NCI-H1105 (cell line): ENCODE data around the gene PDCL3.

Source experiments
- DNase-seq: peaks from one replicate; lab custom pipeline; 2025; lab: John Stamatoyannopoulos, UW

The PDCL3 gene

GRCh38 chr2:100560216-100560830, 2.5 kb upstream of the PDCL3 start:
- no peak for DNase-seq

DNA sequence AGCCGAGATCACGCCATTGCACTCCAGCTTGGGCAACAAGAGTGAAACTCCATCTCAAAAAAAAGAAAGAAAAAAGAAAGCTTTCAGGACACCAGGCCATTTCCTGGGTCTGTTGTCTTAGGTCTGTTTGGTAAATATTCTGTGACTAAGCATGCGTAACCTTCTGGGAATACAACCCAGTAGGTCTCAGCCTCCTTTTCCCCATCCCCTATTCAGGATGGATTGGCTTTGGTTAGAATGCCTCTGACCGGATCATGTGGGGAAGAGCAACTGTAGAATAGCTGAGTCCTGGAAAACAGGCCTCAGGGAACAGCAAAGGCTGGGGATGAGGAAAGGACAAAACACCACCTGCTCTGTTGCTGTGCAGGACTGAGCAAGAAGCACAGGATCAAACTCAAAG, 1.6 kb upstream of the PDCL3 start:
- DNase-seq, result no peak

- DNase-seq, result no peak
Measured at GRCh38 chr2:100563407-100564247, 834 bp downstream of the PDCL3 start.

GRCh38 chr2:100568989-100569388, 6.2 kb downstream of the PDCL3 start:
- DNase-seq, result no peak

GRCh38 chr2:100571668-100572067, 8.9 kb downstream of the PDCL3 start:
- DNase-seq, result no peak

DNA sequence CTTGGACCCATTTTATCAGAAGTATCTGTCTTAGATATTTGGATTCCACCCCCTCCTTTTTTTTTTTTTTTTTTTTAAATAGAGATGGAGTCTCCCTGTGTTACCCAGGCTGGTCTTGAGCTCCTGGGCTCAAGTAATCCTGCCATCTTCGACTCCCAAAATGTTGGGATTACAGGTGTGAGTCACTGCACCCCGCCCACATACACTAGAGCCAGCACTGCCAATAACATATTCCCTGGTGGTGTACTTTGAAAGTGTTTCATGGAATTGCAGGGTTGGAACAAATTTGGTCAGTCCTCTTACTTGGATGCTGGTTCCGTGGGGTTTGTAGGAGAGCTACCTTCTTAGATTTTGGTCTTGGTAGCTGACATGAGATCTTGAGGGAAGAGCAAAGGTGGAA, 15.0 kb downstream of the PDCL3 start:
- no peak for DNase-seq

- DNase-seq, result no peak
Measured at GRCh38 chr2:100580367-100581276, 17.8 kb downstream of the PDCL3 start.

DNA sequence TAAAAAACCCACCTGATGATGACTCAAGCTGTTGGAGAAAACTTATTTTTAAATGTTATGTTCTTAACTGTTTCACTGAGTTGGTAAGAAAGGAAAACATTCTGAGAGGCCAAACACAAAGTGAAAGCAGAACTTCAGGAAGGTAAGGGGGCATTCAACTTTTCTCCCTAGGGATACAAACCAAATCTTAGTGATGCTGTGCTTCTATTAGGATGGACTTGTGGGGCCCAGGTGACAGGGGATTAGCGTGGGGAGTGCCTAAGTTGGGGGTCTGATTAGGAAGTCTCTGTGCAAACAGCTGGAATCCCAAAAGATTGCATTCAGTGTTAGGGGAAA, 18.5 kb downstream of the PDCL3 start:
- no peak for DNase-seq

GRCh38 chr2:100584816-100585215, 22.0 kb downstream of the PDCL3 start:
- no peak for DNase-seq

- no peak for DNase-seq
Measured at GRCh38 chr2:100588071-100588786, 25.4 kb downstream of the PDCL3 start.

GRCh38 chr2:100589527-100589926, 26.7 kb downstream of the PDCL3 start:
- DNase-seq, result no peak

DNA sequence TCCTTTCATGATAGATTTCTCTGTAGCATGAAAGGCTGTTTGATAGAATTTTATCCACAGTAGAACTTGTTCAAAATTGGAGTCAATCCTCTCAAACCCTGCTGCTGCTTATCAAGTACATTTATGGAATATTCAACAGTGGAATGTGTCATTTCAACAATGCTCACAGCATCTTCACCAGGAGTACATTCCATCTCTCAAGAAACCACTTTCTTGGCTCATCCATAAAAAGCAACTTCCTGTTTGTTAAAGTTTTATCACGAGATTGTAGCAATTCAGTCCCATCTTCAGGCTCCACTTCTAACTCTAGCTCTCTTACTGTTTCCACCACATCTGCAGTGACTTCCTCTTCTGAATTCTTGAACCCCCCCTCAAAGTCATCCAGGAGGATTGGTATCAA, 29.4 kb downstream of the PDCL3 start:
- DNase-seq, result no peak

- DNase-seq, result no peak
Measured at GRCh38 chr2:100596465-100596864, 33.7 kb downstream of the PDCL3 start.

DNA sequence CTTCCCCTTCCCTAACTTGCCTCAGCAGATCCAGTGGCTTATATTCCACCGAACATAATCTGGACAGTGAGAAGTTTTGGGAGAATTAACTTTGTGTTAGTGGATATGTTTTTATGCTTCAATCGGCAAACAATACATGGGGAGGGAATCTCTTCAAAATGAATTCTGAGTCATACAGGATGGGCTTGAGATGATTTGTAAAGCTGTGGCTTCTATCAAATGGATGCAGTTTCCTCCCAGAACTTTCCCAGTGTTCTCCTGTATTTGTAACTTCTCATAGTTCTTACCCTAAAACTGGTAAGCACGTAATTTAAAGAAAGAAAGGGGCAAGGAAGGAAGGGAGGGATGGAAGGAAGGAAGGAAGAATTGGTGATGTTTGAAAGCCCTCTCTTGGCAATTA, 36.8 kb downstream of the PDCL3 start:
- no peak for DNase-seq

- DNase-seq, result no peak
Measured at GRCh38 chr2:100601661-100602060, 38.9 kb downstream of the PDCL3 start.

- DNase-seq, result no peak
Measured at GRCh38 chr2:100603414-100603813, 40.6 kb downstream of the PDCL3 start.

- DNase-seq, result no peak
Measured at GRCh38 chr2:100603948-100604633, 41.3 kb downstream of the PDCL3 start.

GRCh38 chr2:100606332-100606725, 43.5 kb downstream of the PDCL3 start:
- no peak for DNase-seq

- DNase-seq, result no peak
Measured at GRCh38 chr2:100606726-100607343, 44.0 kb downstream of the PDCL3 start.

- peak; percentile 10 for DNase-seq
Measured at GRCh38 chr2:100610381-100610831, 47.6 kb downstream of the PDCL3 start.
